HepG2 (cell line): Measurements from ENCODE around the gene YPEL4. TPM values are rescaled to one million over a fixed set of nuclear protein-coding genes. Genes with fewer than 3 reads are reported as not detected.

Experiments used
- AKAP8 ChIP-seq: sonication (generic); formaldehyde crosslinking; IDR thresholded peaks from 2 replicates; pipeline ENCODE4 v1.5.1; 2020; ENCODE audit warnings: mild to moderate bottlenecking, missing genetic modification reagents
- CHD4 ChIP-seq: fragments of 200-600 bp; sonication (generic); IDR thresholded peaks from 2 replicates; pipeline ENCODE4 v1.7.0; 2017; ENCODE audit warnings: mild to moderate bottlenecking, low read length, borderline replicate concordance
- DBP ChIP-seq: sonication (generic); formaldehyde crosslinking; IDR thresholded peaks from 2 replicates; pipeline ENCODE4 v1.4.0; 2020; ENCODE audit warnings: missing genetic modification reagents; ENCODE audit errors: not compliant biosample characterization
- FOSL2 ChIP-seq: sonication (generic); formaldehyde crosslinking; IDR thresholded peaks from 2 replicates; pipeline ENCODE4 v1.4.0; 2020; ENCODE audit warnings: missing genetic modification reagents
- FOXA1 ChIP-seq, 2 experiments: fragments of 450-650 bp in 1 of 2; sonication (generic) in 1 of 2; formaldehyde crosslinking in 1 of 2; IDR thresholded peaks; 2 replicates each; pipeline versions ENCODE4 v1.4.0 to v1.6.1; 2016 to 2020; ENCODE audit warnings: missing genetic modification reagents in 1 of 2
- MEIS1 ChIP-seq: sonication (generic); formaldehyde crosslinking; IDR thresholded peaks from 2 replicates; pipeline ENCODE4 v1.9.0; 2021; ENCODE audit warnings: mild to moderate bottlenecking, missing genetic modification reagents, moderate library complexity, borderline replicate concordance
- MYC ChIP-seq: sonication (generic); formaldehyde crosslinking; IDR thresholded peaks from 2 replicates; pipeline ENCODE4 v1.9.0; 2021; ENCODE audit warnings: missing genetic modification reagents, borderline replicate concordance
- PAWR ChIP-seq: sonication (generic); formaldehyde crosslinking; IDR thresholded peaks from 2 replicates; pipeline ENCODE4 v1.4.0; 2020; ENCODE audit warnings: missing genetic modification reagents, mild to moderate bottlenecking, borderline replicate concordance
- SRF ChIP-seq: IDR thresholded peaks from 2 replicates; pipeline ENCODE4 v1.6.1; 2011; ENCODE audit warnings: mild to moderate bottlenecking, low read depth, low read length, moderate library complexity
- SSRP1 ChIP-seq: IDR thresholded peaks from 2 replicates; pipeline ENCODE4 v1.6.1; 2016; ENCODE audit warnings: control low read depth
- TCF7 ChIP-seq: sonication (generic); IDR thresholded peaks from 2 replicates; pipeline ENCODE4 v1.6.1; 2016; ENCODE audit warnings: antibody characterized with exemption, low read depth
- XBP1 ChIP-seq: sonication (generic); formaldehyde crosslinking; IDR thresholded peaks from 2 replicates; pipeline ENCODE4 v1.5.0; 2020; ENCODE audit warnings: missing genetic modification reagents
- ZGPAT ChIP-seq: IDR thresholded peaks from 2 replicates; pipeline ENCODE4 v1.6.1; 2016; ENCODE audit warnings: mild to moderate bottlenecking
- ZNF253 ChIP-seq: sonication (generic); formaldehyde crosslinking; IDR thresholded peaks from 2 replicates; pipeline ENCODE4 v1.8.0; 2022; ENCODE audit warnings: mild to moderate bottlenecking, missing genetic modification reagents, borderline replicate concordance
- ZNF609 ChIP-seq: sonication (generic); formaldehyde crosslinking; IDR thresholded peaks from 2 replicates; pipeline ENCODE4 v1.4.0; 2020; ENCODE audit warnings: mild to moderate bottlenecking, missing genetic modification reagents, borderline replicate concordance
- ZNF614 ChIP-seq: IDR thresholded peaks from 2 replicates; pipeline ENCODE4 v1.6.1; 2018; ENCODE audit warnings: missing biosample characterization, missing genetic modification reagents, inconsistent platforms, borderline replicate concordance
- ZNF629 ChIP-seq: sonication (generic); formaldehyde crosslinking; conservative IDR thresholded peaks from 2 replicates; pipeline ENCODE4 v1.5.0; 2020; ENCODE audit warnings: missing genetic modification reagents
- ZNF703 ChIP-seq: sonication (generic); formaldehyde crosslinking; IDR thresholded peaks from 2 replicates; pipeline ENCODE4 v1.5.1; 2020; ENCODE audit warnings: missing genetic modification reagents, mild to moderate bottlenecking, moderate library complexity, borderline replicate concordance
- ZNF724P ChIP-seq: sonication (generic); formaldehyde crosslinking; IDR thresholded peaks from 2 replicates; pipeline ENCODE4 v1.8.0; 2022; ENCODE audit warnings: missing genetic modification reagents, borderline replicate concordance
- ZNF747 ChIP-seq: sonication (generic); formaldehyde crosslinking; IDR thresholded peaks from 2 replicates; pipeline ENCODE4 v1.8.1; 2023; ENCODE audit warnings: missing genetic modification reagents, mild to moderate bottlenecking, borderline replicate concordance
- ZSCAN20 ChIP-seq: sonication (generic); formaldehyde crosslinking; IDR thresholded peaks from 2 replicates; pipeline ENCODE4 v1.4.0; 2020; ENCODE audit warnings: missing genetic modification reagents, mild to moderate bottlenecking, borderline replicate concordance
- ZSCAN21 ChIP-seq: sonication (generic); formaldehyde crosslinking; IDR thresholded peaks from 2 replicates; pipeline ENCODE4 v1.8.0; 2022; ENCODE audit warnings: mild to moderate bottlenecking, missing genetic modification reagents, moderate library complexity, borderline replicate concordance
- ZZZ3 ChIP-seq: sonication (generic); formaldehyde crosslinking; IDR thresholded peaks from 2 replicates; pipeline ENCODE4 v1.4.0; 2020; ENCODE audit warnings: missing genetic modification reagents, mild to moderate bottlenecking, borderline replicate concordance
- polyA plus RNA-seq, 8 experiments: library from polyadenylated mRNA; depleted of rRNA in 3 of 8; stranded (reverse) in 7 of 8; unstranded in 1 of 8; fragments of >200 nt; fragmentation: Illumina TruSeq in 4 of 8; extraction: Trizol in 4 of 8; gene quantifications; 2 replicates each; pipeline versions ENCODE4 v1.2.1 to v1.2.3, GENCODE V29; 2011 to 2016; ENCODE audit warnings: low read depth in 4 of 8, missing spikeins in 1 of 8, mixed read lengths in 1 of 8; ENCODE audit not compliant: insufficient read depth in 1 of 8
- total RNA-seq, 5 experiments: library from RNA; depleted of rRNA; stranded (reverse); fragments of >200 nt; fragmentation: Illumina TruSeq; extraction: Trizol; gene quantifications; 2 replicates each; pipeline ENCODE4 v1.2.3, GENCODE V29; 2016; ENCODE audit warnings: low read depth in 1 of 5

The YPEL4 gene
- total and polyA plus RNA-seq, 2 of the 13 experiments (the other 11 are each of a cell fraction or from before 2014, with no cell fraction given) = 0.04 TPM; not detected in 1

GRCh38 chr11:57639321-57640067, 10.2 kb downstream of the YPEL4 start (continued):
- TF ChIP-seq ZNF614 (CRISPR knock-in tag) (no peak), ZNF703 (CRISPR knock-in tag) (no peak), ZSCAN21 (CRISPR knock-in tag) (no peak), ZSCAN20 (CRISPR knock-in tag) (no peak), AKAP8 (CRISPR knock-in tag) (no peak), FOXA1 (IDR thresholded peaks at IDR 0.05) (no peak), FOXA1 (CRISPR knock-in tag; IDR thresholded peaks at IDR 0.05) (peak; percentile 37; the same call in 1 of the 2 replicates), PAWR (no peak), MYC (peak; percentile 28; the same call in 1 of the 2 replicates), CHD4 (no peak), MEIS1 (0 out of 2 replicates have a peak, but pooled peaks have one; percentile 26), FOSL2 (no peak), SSRP1 (CRISPR knock-in tag) (no peak), ZNF609 (CRISPR knock-in tag) (peak; percentile 58; the same call in 1 of the 2 replicates), DBP (CRISPR knock-in tag) (no peak), SRF (no peak), ZNF724P (no peak), ZGPAT (CRISPR knock-in tag) (peak; percentile 49; the same call in 1 of the 2 replicates), TCF7 (no peak), XBP1 (CRISPR knock-in tag) (no peak), ZNF253 (CRISPR knock-in tag) (no peak), ZNF629 (CRISPR knock-in tag) (no peak), ZNF747 (CRISPR knock-in tag) (no peak), ZZZ3 (CRISPR knock-in tag) (no peak)
